ENCODE measurements around the gene ZNF487.

ZNF487 gene

GRCh38 chr10:43411536-43411935, 25.4 kb upstream of the ZNF487 start:
- TF ChIP-seq MAX (IDR thresholded peaks at IDR 0.05), result no peak
- TF ChIP-seq EP300 (IDR thresholded peaks at IDR 0.05; ENCODE audit: borderline replicate concordance), result no peak
- TF ChIP-seq ZBTB7A (IDR thresholded peaks at IDR 0.05; ENCODE audit: low read depth), result no peak
- no peak for TF ChIP-seq CEBPB (IDR thresholded peaks at IDR 0.05)
- no peak for TF ChIP-seq REST (IDR thresholded peaks at IDR 0.05; ENCODE audit: low read depth)
- no peak for TF ChIP-seq CREB1 (IDR thresholded peaks at IDR 0.05; ENCODE audit: low read depth)
- no peak for TF ChIP-seq TEAD4 (IDR thresholded peaks at IDR 0.05)
- no peak for TF ChIP-seq USF1 (IDR thresholded peaks at IDR 0.05)
- TF ChIP-seq FOXM1 (IDR thresholded peaks at IDR 0.05; ENCODE audit: borderline replicate concordance, low read depth), result no peak
- TF ChIP-seq TCF12 (IDR thresholded peaks at IDR 0.05; ENCODE audit: low read depth), result no peak
- TF ChIP-seq RAD21 (IDR thresholded peaks at IDR 0.05; ENCODE audit: low read depth), result no peak
- no peak for TF ChIP-seq EGR1 (IDR thresholded peaks at IDR 0.05)
- TF ChIP-seq TAF1 (IDR thresholded peaks at IDR 0.05; ENCODE audit: low read depth), result no peak
- TF ChIP-seq YY1 (IDR thresholded peaks at IDR 0.05; ENCODE audit: low read depth), result no peak

- TF ChIP-seq USF1 (IDR thresholded peaks at IDR 0.05), result no peak
- TF ChIP-seq MAX (IDR thresholded peaks at IDR 0.05), result no peak
These were observed 21.4 kb upstream of the ZNF487 start for GRCh38 chr10:43415544-43415943.

- TF ChIP-seq YY1 (IDR thresholded peaks at IDR 0.05; ENCODE audit: low read depth), result no peak
- TF ChIP-seq NFIC (IDR thresholded peaks at IDR 0.05), result no peak
These were observed 18.8 kb upstream of the ZNF487 start for GRCh38 chr10:43417950-43418768.

GRCh38 chr10:43419997-43420368, 16.9 kb upstream of the ZNF487 start:
- TF ChIP-seq ZBTB7A (IDR thresholded peaks at IDR 0.05; ENCODE audit: low read depth) (no peak), EP300 (IDR thresholded peaks at IDR 0.05; ENCODE audit: borderline replicate concordance) (no peak), CEBPB (IDR thresholded peaks at IDR 0.05) (no peak), YY1 (IDR thresholded peaks at IDR 0.05; ENCODE audit: low read depth) (no peak), CREB1 (IDR thresholded peaks at IDR 0.05; ENCODE audit: low read depth) (no peak), NFIC (IDR thresholded peaks at IDR 0.05) (no peak), EGR1 (IDR thresholded peaks at IDR 0.05) (no peak), TAF1 (IDR thresholded peaks at IDR 0.05; ENCODE audit: low read depth) (no peak), MAX (IDR thresholded peaks at IDR 0.05) (no peak), TEAD4 (IDR thresholded peaks at IDR 0.05) (no peak)

- no peak for TF ChIP-seq CREB1 (IDR thresholded peaks at IDR 0.05; ENCODE audit: low read depth)
- TF ChIP-seq TAF1 (IDR thresholded peaks at IDR 0.05; ENCODE audit: low read depth), result peak; percentile 52
- peak; percentile 95 for TF ChIP-seq CEBPB (IDR thresholded peaks at IDR 0.05)
- 0 out of 2 replicates have a peak, but pooled peaks have one; percentile 32 for TF ChIP-seq EP300 (IDR thresholded peaks at IDR 0.05; ENCODE audit: borderline replicate concordance)
- peak; percentile 62; the same call in 1 of the 2 replicates for TF ChIP-seq YY1 (IDR thresholded peaks at IDR 0.05; ENCODE audit: low read depth)
- TF ChIP-seq NFIC (IDR thresholded peaks at IDR 0.05), result no peak
- no peak for TF ChIP-seq FOXM1 (IDR thresholded peaks at IDR 0.05; ENCODE audit: borderline replicate concordance, low read depth)
- no peak for TF ChIP-seq TEAD4 (IDR thresholded peaks at IDR 0.05)
- peak; percentile 91 for TF ChIP-seq USF1 (IDR thresholded peaks at IDR 0.05)
- peak; percentile 27; the same call in 1 of the 2 replicates for TF ChIP-seq TCF12 (IDR thresholded peaks at IDR 0.05; ENCODE audit: low read depth)
- no peak for TF ChIP-seq REST (IDR thresholded peaks at IDR 0.05; ENCODE audit: low read depth)
- peak; percentile 86 for TF ChIP-seq MAX (IDR thresholded peaks at IDR 0.05)
- 0 out of 2 replicates have a peak, but pooled peaks have one; percentile 5 for TF ChIP-seq RAD21 (IDR thresholded peaks at IDR 0.05; ENCODE audit: low read depth)
- TF ChIP-seq EGR1 (IDR thresholded peaks at IDR 0.05), result no peak
- TF ChIP-seq ZBTB7A (IDR thresholded peaks at IDR 0.05; ENCODE audit: low read depth), result no peak
These were observed 16.3 kb upstream of the ZNF487 start for GRCh38 chr10:43420369-43421200.
